Stimulated activated memory B cell treated with anti-CD40 and anti-IgM and Interleukin-4, amounts not matched to agents 10 μg/mL and 1 μg/mL and 100 μg/mL, for 72 hours (primary cell): ENCODE results near the gene AGAP2.
A peak's percentile ranks its signal among the peaks of the same experiment; 100 is the strongest.

ENCODE experiments used
- ATAC-seq: fragments of 150-1000 bp; cut with Tn5 transposase; 2 replicates; pipeline ENCODE4 v1.10.0; 2021
- H3K27ac Mint-ChIP-seq: one replicate; pipeline ENCODE4 v1.8.0; 2022; ENCODE audit warnings: mild to moderate bottlenecking, mixed read lengths
- H3K27me3 Mint-ChIP-seq: one replicate; pipeline ENCODE4 v1.8.0; 2022; ENCODE audit warnings: mixed read lengths
- H3K36me3 Mint-ChIP-seq: one replicate; pipeline ENCODE4 v1.8.0; 2022; ENCODE audit warnings: mixed read lengths
- H3K4me1 Mint-ChIP-seq: one replicate; pipeline ENCODE4 v1.8.0; 2022; ENCODE audit warnings: mixed read lengths
- H3K4me3 Mint-ChIP-seq: one replicate; pipeline ENCODE4 v1.8.0; 2022; ENCODE audit warnings: mild to moderate bottlenecking, moderate library complexity, mixed read lengths
- H3K9me3 Mint-ChIP-seq: one replicate; pipeline ENCODE4 v1.8.0; 2022; ENCODE audit warnings: mixed read lengths

The AGAP2 gene

DNA sequence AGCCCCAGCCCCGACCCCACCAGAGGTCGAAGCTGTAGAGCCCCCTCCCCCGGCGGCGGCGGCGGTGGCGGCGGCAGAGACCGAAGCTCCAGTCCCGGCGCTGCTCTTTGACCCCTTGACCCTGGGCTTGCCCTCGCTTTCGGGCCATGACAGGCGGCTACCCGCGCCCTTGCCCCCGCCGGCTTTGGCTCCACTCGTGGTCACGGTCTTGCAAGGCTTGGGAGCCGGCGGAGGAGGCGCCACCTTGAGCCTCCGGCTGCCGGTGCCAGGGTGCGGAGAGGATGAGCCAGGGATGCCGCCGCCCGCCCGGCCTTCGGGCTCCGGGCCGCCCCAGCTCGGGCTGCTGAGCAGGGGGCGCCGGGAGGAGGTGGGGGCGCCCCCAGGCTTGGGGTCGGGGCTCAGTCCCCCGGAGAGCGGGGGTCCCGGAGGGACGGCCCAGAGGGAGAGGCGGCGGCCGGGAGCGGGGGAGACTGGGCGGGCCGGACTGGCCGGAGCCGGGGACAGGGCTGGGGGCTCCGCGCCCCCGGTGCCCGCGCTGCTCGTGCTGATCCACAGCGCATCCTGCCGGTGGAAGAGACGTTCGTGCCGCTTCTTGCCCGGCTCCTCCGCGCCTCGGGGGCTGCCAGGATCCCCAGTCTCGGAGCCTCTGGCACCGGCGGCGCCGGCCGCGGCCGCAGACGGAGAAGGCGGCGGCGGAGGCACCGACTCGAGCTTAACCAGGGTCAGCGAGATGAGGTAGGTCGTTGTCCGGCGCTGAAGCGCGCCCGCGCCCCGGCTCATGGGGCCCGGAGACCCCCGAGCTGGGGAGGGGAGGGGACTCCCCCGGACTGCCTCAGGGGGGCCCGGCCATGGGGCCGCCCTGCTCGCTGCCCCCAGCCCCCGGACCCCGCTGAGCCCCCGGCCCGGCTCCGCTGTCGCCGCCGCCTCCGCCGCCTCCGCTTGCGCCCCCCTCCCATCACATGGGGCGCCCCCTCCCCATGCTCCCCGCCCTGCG lies 778 bp downstream of the AGAP2 start:
- ATAC-seq, result peak; percentile 57
- Mint-ChIP-seq H3K4me3 (no peak overlapping the region), H3K27ac (no peak overlapping the region), H3K4me1 (peaks cover 48% of the 10 kb centered on the region), H3K36me3 (peaks cover 32% of the 10 kb centered on the region), H3K9me3 (no peaks in the 10 kb centered on the region), H3K27me3 (no peaks in the 10 kb centered on the region)

DNA sequence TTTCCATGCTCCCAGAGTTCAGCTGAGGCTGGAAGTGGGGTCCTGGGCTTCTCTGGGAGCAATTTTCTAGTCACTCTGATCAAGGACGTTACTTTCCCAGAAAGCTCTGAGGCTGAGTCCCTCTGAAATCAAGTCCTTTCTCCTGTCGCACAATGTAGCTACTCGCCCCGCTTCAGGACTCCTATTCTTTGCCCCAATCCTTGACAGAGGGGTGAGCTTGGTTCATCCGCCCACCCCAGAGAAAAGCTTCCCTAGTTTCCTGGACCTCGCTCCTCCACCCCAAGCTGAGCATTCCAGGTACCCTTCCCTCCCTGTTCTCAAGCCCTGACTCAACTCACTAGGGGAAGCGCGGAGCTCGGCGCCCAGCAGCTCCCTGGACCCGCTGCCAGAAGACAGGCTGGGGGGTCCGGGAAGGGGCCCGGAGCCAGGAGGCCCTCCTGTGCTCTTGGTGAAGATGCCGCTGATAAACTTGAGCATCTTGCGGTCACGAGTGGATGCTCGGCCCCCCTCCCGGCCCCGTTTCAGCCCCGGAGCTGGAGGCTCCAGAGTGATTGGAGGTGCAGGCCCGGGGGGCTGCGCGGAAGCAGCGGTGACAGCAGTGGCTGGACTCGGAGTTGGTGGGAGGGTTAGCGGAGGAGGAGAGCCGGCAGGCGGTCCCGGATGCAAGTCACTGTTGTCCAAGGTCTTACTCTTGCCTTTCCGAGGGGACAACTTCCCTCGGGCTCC lies 1.6 kb downstream of the AGAP2 start:
- Mint-ChIP-seq H3K9me3 (no peaks in the 10 kb centered on the region), H3K36me3 (peaks cover 41% of the 10 kb centered on the region), H3K4me3 (no peak overlapping the region), H3K27ac (no peak overlapping the region), H3K27me3 (no peaks in the 10 kb centered on the region), H3K4me1 (peaks cover 39% of the 10 kb centered on the region)
- ATAC-seq, result no peak

DNA sequence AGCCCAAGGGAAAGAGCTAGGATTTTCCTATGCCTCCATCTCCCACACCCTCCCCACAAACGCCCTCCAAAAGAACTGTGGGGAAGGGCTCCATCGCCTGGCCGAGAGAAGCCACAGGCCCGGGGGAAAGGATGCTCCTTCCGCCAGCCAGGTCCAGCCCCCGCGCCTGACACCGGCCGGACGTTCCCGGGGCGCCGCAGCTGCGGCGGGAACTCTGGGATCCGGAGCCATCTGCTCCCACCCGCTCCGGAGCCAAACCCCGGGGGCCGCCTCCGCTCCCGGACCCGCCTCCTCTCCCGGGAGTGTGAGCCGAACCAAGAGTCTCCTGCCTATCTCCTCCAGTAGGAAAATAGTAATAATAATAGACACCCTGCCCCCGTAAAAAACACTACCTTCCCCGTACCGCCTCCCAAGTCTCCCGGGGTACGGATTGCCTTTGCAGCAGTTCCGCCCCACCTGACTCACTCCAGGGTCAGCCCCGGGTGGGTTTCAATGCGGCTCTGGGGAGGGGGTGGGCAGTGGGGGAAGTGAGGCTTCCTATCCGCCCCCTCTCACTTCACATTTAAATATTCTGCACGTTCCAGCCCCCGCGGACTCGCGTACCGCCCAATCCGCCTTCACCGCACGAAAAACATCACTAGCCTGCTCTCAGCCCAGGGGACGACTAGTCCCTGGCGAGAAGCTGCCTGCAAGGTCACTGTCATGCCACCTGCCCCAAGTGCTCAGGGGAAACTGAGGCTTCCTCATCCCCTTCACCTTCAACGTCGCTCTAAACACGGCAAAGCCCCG lies 2.4 kb downstream of the AGAP2 start:
- no peak overlapping the region for H3K27ac Mint-ChIP-seq
- peaks cover 48% of the 10 kb centered on the region for H3K36me3 Mint-ChIP-seq
- ATAC-seq, result no peak
- no peaks in the 10 kb centered on the region for H3K27me3 Mint-ChIP-seq
- no peak overlapping the region for H3K4me3 Mint-ChIP-seq
- no peaks in the 10 kb centered on the region for H3K9me3 Mint-ChIP-seq
- peaks cover 32% of the 10 kb centered on the region for H3K4me1 Mint-ChIP-seq

DNA sequence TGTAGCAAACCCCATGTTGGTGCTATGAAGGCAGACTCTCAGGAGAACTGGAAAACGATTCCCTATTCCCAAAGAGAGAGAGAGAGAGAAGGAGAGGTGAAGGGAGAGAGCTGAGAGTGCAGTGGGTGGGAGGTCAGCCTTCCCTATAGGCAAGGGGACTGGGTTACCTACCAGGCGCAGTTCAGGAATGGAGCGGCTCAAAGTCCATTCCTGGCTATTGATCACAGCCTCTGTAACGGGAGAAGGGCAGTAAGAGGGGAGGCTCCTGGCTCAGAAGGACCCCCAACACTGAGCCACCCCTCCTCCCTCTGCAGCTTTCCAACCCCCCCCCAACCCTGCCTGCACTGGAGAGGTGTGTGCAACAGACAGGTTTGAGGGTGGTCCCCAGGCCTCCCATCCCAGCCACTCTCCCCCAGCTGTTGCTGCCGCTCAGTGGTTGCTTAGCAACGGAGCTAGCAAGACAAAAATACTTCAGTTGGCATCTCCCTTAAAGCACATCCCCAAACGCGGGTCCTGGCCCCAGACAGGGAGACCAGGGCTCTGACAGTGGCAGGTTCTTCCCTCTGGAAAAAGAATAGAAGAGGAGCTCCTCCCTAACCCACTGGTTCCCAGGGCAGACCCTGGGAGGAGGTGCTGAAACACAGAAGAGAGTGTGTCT lies 3.2 kb downstream of the AGAP2 start:
- Mint-ChIP-seq H3K36me3 (peaks cover 56% of the 10 kb centered on the region), H3K4me1 (peaks cover 24% of the 10 kb centered on the region), H3K27me3 (no peaks in the 10 kb centered on the region), H3K9me3 (no peaks in the 10 kb centered on the region), H3K27ac (no peak overlapping the region), H3K4me3 (no peak overlapping the region)
- ATAC-seq, result no peak

DNA sequence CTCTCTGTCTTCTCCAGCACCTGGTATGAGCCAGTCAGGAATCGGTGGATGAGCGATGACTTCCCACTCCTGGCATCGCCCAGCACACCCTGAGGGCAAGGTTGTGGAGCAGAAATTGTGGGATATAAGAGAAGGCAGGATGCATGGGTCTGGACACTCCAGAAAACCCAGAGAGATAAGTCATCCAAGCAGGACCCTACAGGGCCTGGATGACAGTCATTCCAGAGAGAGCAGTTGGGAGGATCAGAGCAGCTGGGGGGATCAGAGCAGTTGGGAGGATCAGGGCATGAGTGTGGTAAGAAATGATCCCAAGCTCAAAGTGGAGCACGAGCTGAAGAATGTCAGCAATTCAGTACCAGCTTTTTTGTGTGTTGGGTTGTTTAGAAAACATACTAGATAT lies 4.0 kb downstream of the AGAP2 start:
- H3K9me3 Mint-ChIP-seq, result no peaks in the 10 kb centered on the region
- no peak overlapping the region for H3K27ac Mint-ChIP-seq
- H3K36me3 Mint-ChIP-seq, result peaks cover 56% of the 10 kb centered on the region
- H3K27me3 Mint-ChIP-seq, result no peaks in the 10 kb centered on the region
- H3K4me3 Mint-ChIP-seq, result no peak overlapping the region
- ATAC-seq, result no peak
- H3K4me1 Mint-ChIP-seq, result peaks cover 16% of the 10 kb centered on the region

DNA sequence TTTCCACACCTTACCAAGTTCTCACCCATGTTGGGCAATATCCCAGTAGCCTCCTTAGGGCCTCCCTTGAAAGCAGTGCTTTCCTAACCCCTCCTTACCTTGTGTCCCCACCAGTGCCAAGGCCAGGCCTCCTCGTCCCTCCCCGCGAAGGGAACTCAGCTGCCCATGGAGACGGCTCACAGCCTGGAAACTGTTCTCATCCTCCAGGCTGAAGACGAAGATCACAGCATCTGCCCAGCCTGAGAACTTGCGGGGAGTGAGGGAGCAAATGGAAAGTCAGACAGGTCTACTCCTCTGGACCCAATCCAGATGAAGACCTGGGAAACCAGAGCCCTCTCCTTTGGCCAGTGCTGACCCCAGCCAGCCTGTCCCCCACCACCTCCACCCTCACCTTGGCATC lies 4.6 kb downstream of the AGAP2 start:
- H3K9me3 Mint-ChIP-seq, result no peaks in the 10 kb centered on the region
- H3K4me1 Mint-ChIP-seq, result peaks cover 10% of the 10 kb centered on the region
- peaks cover 62% of the 10 kb centered on the region for H3K36me3 Mint-ChIP-seq
- ATAC-seq, result no peak
- H3K27ac Mint-ChIP-seq, result no peak overlapping the region
- H3K27me3 Mint-ChIP-seq, result no peaks in the 10 kb centered on the region
- H3K4me3 Mint-ChIP-seq, result no peak overlapping the region

DNA sequence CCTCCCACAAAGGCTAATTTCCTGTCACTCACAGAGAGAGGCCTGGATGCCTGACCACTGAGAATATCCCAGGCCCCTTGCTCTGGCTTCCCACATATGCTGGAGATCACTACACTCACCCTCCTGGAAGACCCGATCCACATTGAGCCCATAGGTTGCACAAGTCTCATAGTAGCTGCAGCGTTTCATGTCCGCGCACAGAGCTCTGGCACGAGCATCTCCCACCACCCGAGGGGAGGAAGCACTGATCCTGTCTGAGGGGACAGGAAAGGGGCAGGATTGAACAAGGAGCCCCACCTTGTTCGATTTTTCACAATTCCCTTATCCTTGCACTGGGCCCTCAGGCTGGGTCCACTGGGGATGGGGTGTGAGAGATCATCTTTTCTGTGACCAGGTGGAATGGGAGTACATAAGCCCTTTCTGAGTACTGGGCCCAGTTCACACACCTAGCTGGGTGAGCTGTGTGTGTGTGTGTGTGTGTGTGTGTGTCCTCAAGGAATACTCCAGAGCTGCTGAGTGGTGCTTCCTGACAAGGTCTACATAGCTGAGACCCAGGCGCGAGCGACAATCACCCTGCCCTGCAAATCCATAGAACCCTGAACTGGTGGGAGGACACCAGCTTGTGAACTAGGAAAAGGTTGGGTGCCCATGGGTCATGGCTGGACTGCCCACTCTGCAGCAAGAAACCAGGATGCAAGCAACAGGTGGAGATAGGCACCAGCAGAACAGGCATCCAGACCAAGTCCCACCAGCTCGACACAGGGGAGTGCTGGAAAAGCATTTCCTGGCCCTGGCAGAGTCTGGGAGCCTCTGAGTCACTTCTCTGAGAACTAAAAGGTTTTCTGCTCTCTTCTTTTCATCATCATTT lies 5.6 kb downstream of the AGAP2 start:
- H3K36me3 Mint-ChIP-seq, result peaks cover 70% of the 10 kb centered on the region
- no peaks in the 10 kb centered on the region for H3K27me3 Mint-ChIP-seq
- no peak for ATAC-seq
- H3K9me3 Mint-ChIP-seq, result no peaks in the 10 kb centered on the region
- peaks cover 9% of the 10 kb centered on the region for H3K4me1 Mint-ChIP-seq
- no peak overlapping the region for H3K4me3 Mint-ChIP-seq
- H3K27ac Mint-ChIP-seq, result no peak overlapping the region

DNA sequence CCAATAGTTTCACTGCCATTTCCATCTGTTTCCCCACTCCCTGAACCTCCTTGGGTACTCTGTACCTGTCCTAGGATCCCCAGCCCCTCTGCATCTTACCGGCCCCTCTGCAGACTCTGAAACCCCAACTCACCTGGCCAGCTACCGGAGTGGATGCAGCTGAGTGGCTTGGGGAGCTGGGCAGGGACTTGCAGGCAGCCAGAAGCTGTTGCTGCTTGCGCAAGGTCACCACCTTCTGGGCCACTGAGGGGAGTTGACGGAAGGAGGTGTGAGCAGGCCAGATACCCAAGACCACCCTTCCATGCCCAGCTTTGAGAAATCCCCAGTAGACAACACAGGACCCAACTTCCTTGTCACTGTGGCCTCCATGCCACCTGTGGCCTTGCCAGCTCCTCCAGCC lies 6.3 kb downstream of the AGAP2 start:
- H3K27me3 Mint-ChIP-seq, result no peaks in the 10 kb centered on the region
- H3K36me3 Mint-ChIP-seq, result peaks cover 76% of the 10 kb centered on the region
- no peak for ATAC-seq
- H3K9me3 Mint-ChIP-seq, result no peaks in the 10 kb centered on the region
- H3K4me3 Mint-ChIP-seq, result no peak overlapping the region
- H3K27ac Mint-ChIP-seq, result no peak overlapping the region
- peaks cover 9% of the 10 kb centered on the region for H3K4me1 Mint-ChIP-seq

DNA sequence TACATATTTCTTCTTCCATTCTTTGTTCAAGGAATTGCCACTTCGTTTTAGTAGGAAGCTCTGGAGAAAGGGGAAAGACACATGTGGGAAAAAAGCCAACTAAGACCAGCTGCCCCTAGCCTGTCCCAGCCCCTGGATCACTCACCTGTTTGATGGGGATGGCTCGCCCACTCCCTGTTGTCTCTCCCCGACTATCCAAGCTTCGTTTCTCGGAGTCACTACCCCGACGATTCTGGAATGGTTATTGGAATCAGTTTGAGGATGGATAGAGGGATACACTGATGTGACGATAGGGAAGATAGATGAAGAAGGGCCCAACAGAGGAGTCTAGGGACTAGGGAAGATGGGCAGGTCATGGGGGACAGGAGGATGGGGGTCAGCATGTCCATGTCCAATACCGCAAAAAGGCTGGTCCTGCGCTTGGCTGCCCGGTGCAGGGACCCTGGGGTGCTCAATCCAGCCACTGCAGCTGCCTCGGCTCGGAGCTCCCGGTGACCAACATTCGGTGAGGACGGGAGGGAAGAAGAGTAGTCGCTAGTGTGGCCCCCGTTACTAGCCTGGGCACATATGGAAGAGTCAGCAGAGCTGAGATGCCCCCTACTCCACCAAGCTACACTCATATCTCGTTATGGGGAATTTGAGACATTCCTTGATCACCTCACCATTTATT lies 7.0 kb downstream of the AGAP2 start:
- no peaks in the 10 kb centered on the region for H3K9me3 Mint-ChIP-seq
- no peak for ATAC-seq
- H3K27me3 Mint-ChIP-seq, result no peaks in the 10 kb centered on the region
- no peak overlapping the region for H3K4me3 Mint-ChIP-seq
- H3K27ac Mint-ChIP-seq, result no peak overlapping the region
- peaks cover 2% of the 10 kb centered on the region for H3K4me1 Mint-ChIP-seq
- peaks cover 69% of the 10 kb centered on the region for H3K36me3 Mint-ChIP-seq

DNA sequence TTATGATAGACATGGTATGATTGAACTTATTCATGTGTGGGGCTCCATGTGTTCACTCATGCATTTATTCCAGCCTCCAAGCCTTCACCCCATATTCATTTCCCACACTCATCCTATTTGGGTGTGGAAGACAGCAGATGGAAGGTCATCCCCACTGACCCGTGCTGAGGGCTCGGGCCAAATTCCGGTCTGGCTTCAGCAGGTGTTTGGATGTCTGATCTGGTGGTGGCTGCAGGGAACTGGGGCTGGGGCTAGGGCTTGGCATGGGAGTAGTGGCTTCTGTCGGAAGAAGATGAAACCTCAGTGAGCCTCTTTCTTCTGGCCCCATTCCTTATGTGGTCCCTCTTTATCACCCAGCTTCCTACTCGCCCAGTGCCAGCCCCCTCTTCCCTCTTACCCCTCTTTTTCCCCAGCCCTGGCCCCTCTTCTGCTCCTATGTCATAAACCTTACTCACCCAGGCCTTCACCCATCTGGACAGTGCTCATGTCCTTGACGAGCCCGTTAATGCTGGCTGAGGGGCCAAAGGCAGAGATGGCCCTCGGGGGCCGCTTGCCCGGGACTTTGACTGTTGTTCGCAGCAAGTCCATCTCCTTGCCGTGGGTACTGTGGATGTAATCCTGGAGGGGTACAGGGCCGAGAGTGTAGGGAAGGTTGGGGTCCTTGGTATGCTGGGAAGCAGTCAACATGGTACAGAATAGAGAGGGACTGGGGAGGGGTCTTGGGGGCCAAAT lies 8.0 kb downstream of the AGAP2 start:
- Mint-ChIP-seq H3K9me3 (no peaks in the 10 kb centered on the region), H3K4me1 (peaks cover 8% of the 10 kb centered on the region), H3K4me3 (no peak overlapping the region), H3K27ac (no peak overlapping the region), H3K36me3 (peaks cover 75% of the 10 kb centered on the region), H3K27me3 (no peaks in the 10 kb centered on the region)
- no peak for ATAC-seq

DNA sequence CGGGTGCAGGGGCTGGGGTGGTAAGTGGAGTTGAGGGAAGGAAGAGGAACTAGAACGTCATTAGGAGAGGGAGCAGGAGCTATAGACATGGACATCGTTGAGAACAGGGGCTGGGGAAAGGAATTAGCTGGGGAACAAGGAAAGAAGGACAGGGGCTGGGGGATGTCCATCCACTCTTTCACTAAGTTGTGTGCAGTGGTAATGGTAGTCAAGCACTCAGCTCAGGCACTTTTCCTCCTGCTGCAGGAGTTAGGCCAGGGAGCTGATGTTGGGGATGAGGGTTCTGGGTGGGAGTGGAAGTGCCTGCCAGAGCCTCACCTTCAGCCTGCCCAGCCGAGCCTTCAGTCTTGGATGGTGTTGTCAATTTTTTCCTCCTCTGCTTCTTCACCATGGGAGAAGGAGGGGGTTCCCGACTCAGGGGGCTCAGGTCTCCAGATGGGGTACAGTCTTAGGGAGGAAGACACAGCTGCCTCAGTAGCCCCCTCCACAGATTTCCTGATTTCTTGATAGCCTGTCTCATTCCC lies 9.2 kb downstream of the AGAP2 start:
- peaks cover 19% of the 10 kb centered on the region for H3K4me1 Mint-ChIP-seq
- ATAC-seq, result no peak
- no peaks in the 10 kb centered on the region for H3K9me3 Mint-ChIP-seq
- H3K4me3 Mint-ChIP-seq, result no peak overlapping the region
- H3K27ac Mint-ChIP-seq, result no peak overlapping the region
- H3K36me3 Mint-ChIP-seq, result peaks cover 70% of the 10 kb centered on the region
- H3K27me3 Mint-ChIP-seq, result no peaks in the 10 kb centered on the region

DNA sequence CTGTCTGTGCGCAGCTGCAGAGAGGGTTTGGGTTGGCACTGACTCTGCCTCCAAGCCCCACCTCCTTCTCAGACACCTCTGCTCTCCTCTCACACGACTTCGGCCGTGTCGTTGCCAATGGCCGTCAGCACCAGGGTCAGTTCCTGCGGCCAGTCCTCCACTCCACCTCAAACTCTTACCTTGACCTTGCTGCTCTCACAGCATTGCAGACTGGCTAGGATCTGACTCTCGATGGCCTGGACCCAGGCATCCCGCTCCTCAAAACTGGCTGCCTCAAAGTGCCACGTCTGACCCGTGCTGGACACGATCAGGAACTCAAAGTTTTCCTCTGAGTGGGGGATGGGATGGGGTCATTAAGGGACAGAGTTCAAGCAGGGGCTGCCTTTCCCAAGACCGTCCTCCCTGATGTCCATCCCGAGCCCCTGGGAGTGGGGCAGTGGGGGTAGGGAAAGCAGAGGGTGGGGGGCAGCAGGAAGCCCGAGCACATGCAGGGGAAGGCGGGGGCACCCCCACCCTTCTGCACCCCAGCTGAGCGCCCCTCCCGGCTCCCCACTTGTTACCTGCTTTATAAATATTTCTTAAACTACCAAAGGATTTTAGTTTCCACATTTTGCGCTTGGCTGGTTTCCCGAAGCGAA lies 10.7 kb downstream of the AGAP2 start:
- ATAC-seq, result no peak
- Mint-ChIP-seq H3K27me3 (no peaks in the 10 kb centered on the region), H3K4me1 (peaks cover 26% of the 10 kb centered on the region), H3K4me3 (no peak overlapping the region), H3K36me3 (peaks cover 57% of the 10 kb centered on the region), H3K9me3 (no peaks in the 10 kb centered on the region), H3K27ac (no peak overlapping the region)
